ENCODE data around the gene PCSK6.
A peak's percentile ranks its signal among the peaks of the same experiment; 100 is the strongest.
"Not testable (repeated sequence)": the region's sequence is repeated elsewhere in the genome, so short reads cannot be mapped to it uniquely, and the experiment has no call there.

The PCSK6 gene

GRCh38 chr15:101296418-101297405 is 192.8 kb downstream of the PCSK6 start:
- no peak for DNase-seq

DNA sequence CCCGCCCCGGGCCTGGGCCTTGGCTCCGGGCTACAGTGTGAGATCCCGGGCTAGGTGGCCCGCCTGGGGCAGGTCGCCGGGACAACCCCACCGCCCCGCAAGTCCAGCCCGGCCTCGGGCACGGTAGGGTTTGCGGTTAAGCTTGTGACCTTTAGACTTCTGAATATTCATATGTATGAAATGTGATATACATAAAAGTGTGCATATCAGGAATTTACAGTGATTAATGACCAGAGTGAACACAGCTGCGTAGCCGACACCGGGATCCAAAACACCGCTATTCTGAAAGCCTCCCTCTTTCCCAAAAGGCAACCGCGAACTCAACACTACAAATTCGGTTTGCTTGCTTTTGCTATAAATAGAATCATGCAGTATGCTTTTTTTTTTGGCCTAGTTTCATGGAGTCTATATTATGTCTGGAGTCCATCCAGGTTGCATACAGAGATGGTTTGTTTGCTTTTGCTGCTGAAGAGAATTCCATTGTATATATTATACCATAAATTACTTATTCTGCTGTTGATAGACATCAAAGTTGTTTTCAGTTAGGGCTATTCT is 193.8 kb downstream of the PCSK6 start:
- DNase-seq: no peak

DNA sequence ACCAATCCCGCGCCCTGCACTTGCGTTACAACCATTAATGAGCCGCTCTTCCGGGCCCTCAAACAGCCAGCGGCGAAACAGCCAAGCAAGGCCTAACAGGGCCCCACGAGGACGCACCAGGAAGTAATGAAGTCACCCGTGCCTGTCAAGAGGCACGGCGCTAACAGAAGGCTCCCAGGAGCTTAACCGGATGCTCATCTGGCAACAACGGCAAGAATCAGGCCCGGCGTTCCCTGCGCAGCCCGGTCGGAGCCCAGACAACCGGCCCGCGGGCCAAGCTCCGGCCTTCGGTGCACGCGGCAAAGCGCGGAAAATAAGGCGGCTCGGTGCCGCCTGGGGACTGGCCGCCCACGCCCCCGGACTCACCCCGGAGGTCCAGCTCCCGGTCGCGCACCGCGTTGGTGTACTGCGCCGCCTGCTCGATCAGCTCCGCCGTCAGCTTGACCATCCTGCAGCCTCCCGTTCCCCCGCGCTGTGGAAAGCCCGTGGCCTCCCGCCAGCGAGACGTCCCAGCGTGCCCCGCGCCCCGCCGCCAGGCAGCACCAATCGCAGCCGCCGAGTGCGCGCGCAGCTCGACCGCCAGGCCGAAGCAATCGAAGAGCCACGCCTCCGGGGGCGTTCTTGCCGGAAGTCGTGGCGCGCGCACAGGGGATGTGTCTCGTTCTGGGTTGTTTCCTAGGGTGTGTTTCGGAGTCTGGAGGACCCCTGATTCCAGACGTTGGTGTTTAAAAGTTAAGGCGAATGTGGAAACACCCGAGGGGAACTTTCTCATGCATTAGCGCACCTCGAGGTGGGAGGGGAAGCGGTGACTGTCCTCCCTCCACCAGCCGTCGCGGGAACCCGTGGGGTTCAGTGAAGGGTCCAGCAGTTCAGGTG is 194.5 kb downstream of the PCSK6 start, which contains the start of gene SNRPA1:
Gene SNRPA1 (minus strand): TSS at position 518 of the 876 bp plus-strand sequence. CDS start 70 bp downstream, at position 448.
- peak; percentile 20 for DNase-seq

- no peak for DNase-seq
These were observed 196.4 kb downstream of the PCSK6 start for GRCh38 chr15:101293122-101293521.

GRCh38 chr15:101288905-101289513 is 200.5 kb downstream of the PCSK6 start:
- no peak for DNase-seq

GRCh38 chr15:101287342-101287741 is 202.2 kb downstream of the PCSK6 start:
- not testable (repeated sequence) for DNase-seq

DNA sequence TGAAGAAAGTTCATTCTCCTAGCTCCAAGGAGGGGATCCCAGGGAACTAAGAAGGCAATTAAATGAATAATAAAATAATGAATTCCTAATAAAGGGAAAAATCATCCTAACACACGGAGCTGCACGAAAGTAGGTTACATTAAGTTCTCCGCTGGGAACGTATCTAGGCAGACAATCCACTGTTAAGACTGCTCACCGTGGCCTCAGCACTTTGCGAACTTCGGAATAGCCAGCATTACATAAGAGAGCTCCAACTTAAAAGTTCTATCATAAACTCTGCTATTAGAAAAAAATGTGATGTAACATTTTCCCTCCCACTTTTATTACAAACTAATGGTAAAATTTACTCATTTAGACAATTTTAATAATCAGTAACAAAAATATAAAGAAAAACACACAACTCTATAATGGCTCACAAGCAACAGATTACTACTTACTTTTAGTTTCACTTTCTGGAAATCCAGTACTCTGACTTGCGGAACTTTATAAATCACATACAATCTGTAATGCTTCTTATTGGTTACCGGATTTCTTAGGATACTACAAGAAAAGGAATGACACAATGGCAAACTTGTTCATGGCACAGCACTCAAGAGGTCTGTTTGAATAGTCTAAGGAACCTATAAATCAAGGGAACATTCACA is 202.9 kb downstream of the PCSK6 start:
- DNase-seq: no peak

- no peak for DNase-seq
These were observed 205.6 kb downstream of the PCSK6 start for GRCh38 chr15:101283931-101284330.

GRCh38 chr15:101280007-101280406 is 209.5 kb downstream of the PCSK6 start:
- no peak for DNase-seq

GRCh38 chr15:101277943-101278564 is 211.5 kb downstream of the PCSK6 start:
- no peak for DNase-seq

DNA sequence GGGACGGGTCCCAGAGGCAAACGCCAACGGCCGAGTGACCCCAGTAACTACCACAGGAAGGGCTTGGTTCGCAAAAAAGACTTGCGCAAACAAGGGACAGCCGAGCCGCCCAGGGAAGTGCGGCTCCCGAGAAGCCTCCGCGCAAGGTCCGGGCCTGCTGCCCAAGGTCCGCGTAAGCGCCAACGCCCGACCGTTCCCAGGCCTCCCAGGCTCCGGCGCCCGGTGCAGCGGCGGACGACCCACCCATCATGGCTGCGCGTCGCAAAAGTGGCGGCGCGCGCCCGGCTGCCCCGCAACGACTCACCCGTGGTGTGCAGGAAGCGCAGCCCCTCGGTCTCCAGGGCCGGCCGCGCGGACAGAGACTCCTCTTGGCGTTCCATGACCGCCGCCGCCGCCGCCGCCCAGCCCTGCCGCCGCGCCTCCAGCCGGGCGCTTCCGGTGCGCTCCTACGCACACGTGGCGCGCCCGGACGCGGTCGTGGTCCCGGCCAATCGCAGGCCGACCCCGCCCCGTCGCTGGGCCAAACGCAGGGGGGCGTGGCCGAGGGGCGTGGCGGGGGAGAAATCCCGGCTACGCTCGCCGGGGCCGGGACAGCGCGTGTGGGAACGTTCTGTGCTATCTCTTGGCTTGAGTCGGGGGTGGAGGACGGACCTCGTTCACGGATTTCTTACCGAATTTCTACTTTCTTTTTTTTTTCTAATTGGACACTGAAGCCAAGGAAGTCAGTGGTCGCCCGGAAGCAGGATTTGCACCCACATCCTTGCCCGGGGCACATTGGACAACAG is 212.3 kb downstream of the PCSK6 start, which contains the start of gene SELENOS:
Gene SELENOS (minus strand): TSS at position 448 of the 785 bp plus-strand sequence. CDS start 68 bp downstream, at position 380.
- no peak for DNase-seq

DNA sequence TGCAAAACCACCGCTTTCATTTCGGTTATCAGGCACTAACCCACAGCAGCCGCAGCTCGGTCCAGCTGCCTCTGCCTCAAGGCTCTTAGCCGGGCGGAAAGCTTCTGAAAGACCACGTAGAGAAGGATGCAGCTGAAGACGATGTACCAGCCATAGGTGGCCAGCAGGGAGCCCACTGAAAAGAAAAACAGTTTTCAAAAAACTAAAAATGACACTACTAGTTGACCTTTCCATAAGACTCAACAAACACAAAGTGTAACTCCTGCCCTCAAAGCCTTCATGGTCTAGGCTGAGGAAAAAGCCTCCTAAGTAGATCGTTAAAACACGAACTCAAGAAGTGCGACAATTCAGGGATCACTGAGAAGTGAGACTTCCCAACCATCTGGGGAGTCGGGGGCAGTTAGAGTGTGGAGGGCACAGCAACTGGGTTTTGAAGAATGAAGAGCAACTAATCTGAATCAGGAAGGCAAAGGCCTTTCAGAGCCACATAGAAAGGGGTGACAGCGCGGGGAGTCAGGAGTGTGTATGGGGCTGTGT is 212.9 kb downstream of the PCSK6 start:
- no peak for DNase-seq

DNA sequence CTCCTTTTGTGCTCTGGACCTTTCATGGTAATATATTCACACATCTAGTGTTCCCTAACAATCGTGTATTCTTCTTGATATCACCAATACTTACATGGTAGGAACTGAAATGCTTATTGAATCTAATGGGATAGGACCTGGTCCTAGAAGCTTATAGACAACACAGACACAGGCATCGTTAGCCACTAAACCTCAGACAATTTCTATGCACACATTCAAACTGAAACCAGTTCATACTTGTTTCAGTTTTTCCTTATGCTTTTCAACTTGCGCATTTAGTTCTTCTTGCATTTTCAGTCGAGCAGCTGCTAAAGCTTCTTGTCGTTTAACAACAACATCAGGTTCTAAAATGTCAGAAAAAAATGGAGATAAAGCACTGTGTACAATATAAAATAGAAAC is 214.5 kb downstream of the PCSK6 start:
- DNase-seq: no peak

DNA sequence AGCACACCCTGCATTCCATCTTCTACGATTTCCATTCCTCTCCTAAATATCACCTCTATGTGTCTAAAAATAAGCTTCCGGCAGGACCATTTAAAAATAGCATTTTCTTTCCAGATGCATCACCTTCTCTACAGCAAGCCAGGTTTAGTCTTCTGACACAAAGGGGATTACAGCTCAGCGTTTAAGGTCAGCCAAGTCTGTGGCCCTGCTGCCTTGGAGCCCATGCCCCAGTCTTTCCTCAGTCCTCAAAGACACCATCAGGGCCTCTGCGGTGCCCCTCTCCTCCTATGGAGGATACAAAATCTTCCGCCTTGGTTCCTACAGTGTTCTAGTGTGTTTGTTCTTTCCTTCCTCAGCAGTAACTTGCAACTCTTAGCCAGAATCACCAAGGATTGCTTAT is 216.0 kb downstream of the PCSK6 start:
- DNase-seq: no peak

- no peak for DNase-seq
These were observed 216.9 kb downstream of the PCSK6 start for GRCh38 chr15:101272584-101272983.

DNA sequence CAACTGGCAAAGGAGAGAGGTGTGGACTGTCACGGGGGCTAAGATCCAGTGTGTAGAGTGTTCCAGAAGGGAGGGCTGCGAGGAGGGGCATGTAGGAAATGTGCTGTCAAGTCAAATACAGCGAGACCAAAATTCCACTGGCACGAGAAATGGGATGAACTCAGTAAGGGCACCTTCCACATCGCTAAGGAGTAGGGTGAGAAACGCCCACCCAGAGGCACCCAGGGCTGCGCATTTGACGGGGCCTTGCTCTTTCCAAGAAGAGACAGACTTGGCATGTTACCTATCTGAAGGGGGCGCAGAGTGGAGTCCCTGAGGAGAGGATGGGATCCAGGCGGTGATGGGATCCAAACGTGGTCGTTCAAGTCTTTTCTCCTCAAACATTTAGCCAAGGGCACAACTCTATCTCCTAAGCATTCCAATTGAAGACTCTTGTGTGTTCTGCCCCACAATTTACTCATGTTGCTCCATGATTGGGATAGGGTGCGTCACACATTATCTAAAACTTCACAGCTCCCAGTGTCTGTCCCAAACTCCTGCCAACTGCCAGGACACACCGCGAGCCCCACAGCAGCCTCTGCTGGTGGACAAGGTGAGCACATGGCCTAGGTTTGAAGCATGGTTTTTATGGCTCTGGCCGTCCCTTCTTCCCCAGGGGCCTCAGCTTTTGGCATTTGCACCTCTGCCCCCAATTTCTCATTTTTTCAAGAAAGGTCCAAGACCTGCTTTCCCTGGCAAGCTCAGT is 219.9 kb downstream of the PCSK6 start:
- no peak for DNase-seq

DNA sequence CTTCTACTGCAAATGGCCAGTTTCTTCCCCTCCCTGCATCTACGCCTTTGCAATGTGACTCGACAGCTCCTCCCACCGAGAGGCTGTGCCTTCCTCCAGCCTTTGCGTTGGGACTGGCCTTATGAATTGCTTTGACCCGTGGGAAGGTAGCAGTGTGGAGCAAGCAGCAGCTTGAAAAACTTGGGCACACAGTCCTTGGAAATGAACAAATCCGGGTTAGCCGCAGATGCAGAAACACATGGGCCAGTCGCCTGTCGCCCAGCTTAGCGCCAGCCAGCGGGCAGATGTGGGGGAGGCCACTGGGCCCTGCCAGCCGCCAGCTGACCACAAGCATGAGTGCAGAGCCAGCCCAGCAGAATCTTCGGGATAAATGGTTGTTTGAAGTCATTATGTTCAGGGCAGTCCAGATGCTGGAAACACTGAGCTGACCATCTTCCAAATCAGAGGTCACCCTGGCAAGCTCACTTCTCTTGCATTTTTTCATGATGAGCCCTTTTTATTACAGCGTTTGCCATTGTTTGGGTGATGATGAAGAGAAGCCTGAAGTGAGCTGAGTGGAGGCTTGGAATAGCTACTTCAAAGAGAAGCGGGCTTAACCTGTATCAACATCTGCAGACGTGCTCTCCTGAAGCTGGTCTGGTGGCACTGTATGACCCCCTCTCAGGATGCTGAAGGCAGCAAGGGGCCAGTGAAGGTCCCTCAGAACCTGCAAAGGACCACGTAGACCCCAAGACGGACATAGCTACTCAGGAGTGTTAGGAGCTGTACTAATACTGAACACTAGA is 222.0 kb downstream of the PCSK6 start:
- DNase-seq: no peak

DNA sequence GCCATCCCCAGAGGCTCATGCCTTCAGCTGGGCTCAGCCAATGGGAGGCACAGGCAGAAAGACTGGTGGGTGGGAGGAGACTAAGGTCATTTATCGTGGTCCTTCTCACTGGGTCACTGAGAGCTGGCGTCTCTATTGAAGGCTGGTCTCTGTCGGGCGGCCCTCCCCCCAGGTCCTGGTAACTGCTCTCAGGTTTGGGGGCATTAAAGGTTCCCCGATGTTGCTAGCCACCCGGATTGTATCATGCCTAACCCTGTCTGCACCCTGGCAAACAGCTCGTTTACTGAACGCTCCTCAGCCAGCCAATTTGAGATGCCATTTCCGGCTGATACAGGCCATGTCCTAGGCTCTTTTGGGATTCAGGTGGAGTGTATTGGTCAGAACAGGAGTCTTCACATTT is 222.7 kb downstream of the PCSK6 start:
- no peak for DNase-seq

GRCh38 chr15:101266034-101266433 is 223.5 kb downstream of the PCSK6 start:
- DNase-seq: no peak

All from SIG-M5 (cell line).